ENCODE data around the gene SPATA9.
"Not testable (repeated sequence)": the region's sequence is repeated elsewhere in the genome, so short reads cannot be mapped to it uniquely, and the experiment has no call there.

Gene SPATA9

GRCh38 chr5:95717439-95717838 lies 34.6 kb upstream of the SPATA9 start:
- no peak for DNase-seq (ENCODE audit: low read depth)

DNA sequence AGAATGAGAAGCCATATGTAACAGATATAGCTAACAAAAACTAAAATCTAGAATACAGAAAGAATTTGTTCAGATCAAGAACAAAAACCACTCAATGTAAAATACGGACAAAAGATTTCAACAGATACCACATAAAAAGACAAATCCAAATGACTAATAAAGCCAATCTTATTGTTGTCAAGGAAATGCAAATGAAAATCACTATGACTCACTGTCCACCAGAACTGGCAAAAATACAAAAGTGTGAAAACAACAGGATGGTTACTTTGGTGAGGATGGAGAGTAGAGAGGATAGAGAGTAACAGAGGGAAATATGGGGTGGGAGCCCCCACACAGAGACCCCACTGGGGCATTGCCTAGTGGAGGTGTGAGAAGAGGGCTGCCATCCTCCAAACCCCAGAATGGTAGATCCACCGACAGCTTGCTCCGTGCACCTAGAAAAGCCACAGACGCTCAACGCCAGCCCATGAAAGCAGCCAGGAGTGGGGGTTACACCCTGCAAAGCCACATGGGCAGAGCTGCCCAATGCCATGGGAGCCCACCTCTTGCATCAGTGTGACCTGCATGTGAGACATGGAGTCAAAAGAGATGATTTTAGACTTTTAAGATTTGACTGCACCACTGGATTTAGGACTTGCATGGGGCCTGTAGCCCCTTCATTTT lies 33.1 kb upstream of the SPATA9 start:
- DNase-seq (ENCODE audit: low read depth), result no peak

DNA sequence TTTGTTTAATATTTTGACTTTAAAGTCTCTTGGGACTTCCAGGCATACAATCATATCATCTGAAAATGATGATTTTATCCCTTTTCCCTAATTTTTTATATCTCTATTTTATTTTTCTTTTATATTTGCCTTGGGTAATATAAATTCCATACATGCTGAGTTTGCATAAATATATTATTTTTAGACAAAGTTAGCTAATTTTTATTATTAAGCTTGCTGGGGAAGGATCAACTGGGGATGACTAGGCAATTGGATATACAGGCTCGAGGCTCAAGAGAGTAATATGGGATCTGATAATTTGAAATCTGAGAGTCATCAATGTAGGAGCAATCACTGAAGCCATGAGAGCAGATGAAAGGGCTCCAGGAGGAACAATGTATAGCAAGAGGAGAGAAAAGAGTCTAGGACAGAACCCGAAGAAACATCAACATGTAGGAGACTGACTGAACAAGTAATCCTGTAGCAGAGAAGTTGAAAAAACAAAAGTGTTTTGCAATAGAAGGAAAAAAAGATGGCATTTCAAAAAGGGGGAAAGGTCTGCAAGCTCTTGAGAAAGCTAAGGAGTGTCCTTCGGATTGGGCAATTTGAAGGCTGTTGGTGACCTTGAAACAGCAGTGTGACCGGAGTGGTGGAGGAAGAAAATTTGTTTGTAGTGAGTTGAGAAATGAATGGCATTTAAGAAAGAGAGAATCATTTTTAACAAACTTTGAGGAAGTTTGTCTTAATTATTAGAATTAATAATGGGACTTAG lies 31.3 kb upstream of the SPATA9 start:
- no peak for DNase-seq (ENCODE audit: low read depth)

DNA sequence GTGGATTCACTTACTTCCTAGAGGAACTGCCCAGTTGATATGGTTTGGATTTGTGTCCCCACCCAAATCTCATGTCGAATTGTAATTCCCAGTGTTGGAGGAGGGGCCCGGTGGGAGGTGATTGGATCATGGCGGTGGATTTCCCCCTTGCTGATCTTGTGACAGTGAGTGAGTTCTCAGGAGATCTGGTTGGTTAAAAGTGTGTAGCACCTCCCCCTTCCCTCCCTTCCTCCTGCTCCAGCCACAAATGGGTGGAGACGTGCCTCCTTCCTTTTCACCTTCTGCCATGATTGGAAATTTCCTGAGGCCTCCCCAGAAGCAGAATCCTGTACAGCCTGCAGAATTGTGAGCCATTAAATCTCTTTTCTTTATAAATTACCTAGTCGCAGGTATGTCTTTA lies 30.5 kb upstream of the SPATA9 start:
- DNase-seq (ENCODE audit: low read depth), result not testable (repeated sequence)

GRCh38 chr5:95712347-95712958 lies 29.7 kb upstream of the SPATA9 start:
- DNase-seq (ENCODE audit: low read depth), result no peak

DNA sequence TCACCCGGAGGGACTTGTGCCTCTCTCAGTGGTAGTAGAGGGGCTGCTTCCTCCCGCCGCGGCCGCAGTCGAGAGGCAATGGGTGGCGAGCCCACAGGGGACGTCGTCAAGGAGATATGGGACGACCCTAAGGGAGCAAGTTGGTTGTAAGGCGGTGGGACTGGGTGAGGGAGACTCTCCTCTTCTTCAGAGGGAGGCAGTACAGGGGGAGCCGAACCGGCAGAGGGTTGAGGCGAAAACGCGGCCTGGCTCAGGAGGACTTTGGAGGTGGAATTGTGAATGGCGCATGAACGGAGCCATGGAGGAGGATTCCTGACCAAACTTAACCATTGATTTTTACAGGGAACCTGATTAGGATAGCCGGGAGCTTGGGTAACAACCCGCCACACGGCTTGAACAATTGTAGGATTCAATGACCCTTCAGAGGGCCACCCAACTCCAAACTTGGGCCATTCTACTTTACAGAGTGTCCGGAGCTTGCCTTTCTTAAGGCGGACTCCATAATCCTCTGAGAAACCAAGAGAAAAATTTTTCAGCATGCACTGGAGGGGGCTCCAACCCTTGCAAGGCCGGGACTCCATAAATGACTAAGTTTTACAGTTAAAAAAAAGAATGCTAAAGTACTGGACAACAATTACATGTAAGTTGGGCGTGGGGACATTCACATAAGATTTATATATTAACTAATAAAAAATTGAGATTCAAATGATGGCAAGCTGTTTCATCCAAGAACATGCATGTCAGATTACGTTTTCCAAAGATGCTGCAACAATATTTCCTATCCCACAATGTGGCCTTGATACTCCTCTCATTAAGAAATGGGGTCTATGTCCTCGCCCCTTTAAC lies 28.9 kb upstream of the SPATA9 start:
- DNase-seq (ENCODE audit: low read depth), result no peak

- DNase-seq (ENCODE audit: low read depth), result not testable (repeated sequence)
Measured at GRCh38 chr5:95710651-95711500, 28.1 kb upstream of the SPATA9 start.

DNA sequence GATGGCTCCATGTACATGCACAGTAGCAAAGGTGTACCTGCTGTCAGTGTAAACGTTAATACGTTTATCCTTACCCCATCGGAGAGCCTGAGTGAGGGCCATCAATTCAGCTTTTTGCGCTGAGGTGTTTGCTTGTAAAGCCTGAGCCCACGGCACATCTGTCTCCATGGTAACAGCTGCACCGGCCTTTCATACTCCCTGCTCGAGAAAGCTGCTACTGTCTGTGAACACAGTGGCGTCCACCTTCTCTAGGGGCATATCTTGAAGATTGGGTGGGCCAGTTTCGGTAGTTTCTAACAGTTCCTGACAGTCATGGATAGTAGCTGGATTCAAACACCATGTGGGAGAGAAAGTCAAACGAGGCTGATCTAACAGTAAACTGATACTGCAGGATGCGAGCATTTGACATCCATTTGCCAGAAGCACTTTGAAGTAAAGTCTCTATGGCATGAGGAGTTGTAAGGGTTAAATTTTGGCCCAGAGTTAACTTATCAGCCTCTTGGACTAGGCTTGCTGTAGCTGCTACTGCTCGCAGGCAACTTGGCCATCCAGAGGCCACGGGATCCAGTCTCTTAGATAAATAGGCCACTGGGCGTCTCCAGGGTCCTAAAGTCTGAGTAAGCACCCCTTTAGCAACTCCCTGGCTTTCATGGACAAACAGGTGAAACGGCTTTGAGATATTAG lies 27.3 kb upstream of the SPATA9 start:
- DNase-seq (ENCODE audit: low read depth), result no peak

DNA sequence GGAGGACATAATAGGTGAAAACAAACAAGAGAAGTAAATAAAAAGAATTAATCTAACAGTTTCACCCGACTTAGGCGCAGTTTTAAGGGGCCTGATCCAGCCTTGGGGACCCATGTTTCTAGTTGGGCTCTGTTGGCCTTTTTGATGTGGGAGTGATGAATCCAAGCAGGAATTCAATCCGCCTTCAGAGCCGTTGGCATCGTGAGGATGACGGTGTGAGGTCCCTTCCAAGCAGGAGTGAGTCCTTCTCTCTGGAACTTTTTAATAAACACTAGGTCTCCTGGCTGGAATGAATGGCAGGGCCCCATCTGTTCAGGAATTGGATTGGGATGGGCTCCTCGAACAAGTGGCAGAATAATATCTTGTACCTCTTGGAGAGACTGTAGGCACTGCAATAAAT lies 26.1 kb upstream of the SPATA9 start:
- no peak for DNase-seq (ENCODE audit: low read depth)

DNA sequence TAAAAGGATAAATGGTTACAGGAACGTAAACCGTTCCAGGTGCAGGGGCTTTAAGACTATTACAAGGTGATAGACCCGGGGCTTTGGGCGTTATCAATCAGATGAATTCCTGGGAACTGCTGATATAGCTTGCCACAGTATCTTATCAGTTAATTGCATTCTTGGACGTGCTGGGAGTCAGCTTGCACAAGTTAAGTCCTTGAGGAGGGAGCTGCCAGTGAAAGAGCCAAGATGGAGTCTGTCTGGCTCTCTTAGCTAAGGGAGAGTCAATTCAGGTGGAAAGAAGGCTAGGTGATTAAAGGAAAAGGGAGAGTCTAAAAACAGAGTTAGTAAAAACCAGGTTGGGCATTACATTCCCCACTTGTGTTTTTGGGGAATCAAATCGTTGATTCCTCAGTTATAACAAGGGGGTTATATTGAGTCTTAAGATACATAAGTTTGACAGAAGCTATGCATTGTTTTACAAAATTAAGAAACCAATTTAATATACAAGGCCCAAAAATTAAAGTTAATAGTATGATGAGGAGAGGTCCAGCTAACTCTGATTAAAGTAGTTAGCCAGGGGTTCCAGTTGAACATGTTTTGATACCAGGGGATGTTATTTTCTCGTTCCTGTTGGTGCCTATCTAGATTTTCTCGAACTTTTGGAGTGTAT lies 24.9 kb upstream of the SPATA9 start:
- not testable (repeated sequence) for DNase-seq (ENCODE audit: low read depth)

GRCh38 chr5:95707055-95707454 lies 24.3 kb upstream of the SPATA9 start:
- DNase-seq (ENCODE audit: low read depth), result no peak

- not testable (repeated sequence) for DNase-seq (ENCODE audit: low read depth)
Measured at GRCh38 chr5:95706196-95706595, 23.4 kb upstream of the SPATA9 start.

GRCh38 chr5:95704150-95704549 lies 21.4 kb upstream of the SPATA9 start:
- DNase-seq (ENCODE audit: low read depth), result no peak

DNA sequence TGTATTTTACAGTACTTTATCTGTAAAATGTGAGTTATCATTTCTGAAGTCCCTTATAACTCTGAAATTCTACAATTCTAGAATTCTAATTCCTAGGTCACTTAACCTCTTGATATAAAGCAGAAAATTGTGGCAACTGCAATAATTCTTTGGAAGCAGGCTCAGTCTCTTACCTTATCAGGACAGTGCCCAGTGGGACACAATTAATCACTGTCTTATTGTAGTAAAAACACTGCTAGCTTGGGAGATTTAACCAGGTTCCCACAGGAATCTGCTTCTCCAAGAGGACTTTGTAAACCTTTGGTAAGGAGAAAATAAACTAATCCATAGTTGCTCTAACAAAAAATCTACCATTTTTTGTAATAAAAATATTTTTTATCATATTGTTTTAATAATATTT lies 18.3 kb upstream of the SPATA9 start:
- DNase-seq (ENCODE audit: low read depth), result no peak

GRCh38 chr5:95699337-95699736 lies 16.5 kb upstream of the SPATA9 start:
- no peak for DNase-seq (ENCODE audit: low read depth)

DNA sequence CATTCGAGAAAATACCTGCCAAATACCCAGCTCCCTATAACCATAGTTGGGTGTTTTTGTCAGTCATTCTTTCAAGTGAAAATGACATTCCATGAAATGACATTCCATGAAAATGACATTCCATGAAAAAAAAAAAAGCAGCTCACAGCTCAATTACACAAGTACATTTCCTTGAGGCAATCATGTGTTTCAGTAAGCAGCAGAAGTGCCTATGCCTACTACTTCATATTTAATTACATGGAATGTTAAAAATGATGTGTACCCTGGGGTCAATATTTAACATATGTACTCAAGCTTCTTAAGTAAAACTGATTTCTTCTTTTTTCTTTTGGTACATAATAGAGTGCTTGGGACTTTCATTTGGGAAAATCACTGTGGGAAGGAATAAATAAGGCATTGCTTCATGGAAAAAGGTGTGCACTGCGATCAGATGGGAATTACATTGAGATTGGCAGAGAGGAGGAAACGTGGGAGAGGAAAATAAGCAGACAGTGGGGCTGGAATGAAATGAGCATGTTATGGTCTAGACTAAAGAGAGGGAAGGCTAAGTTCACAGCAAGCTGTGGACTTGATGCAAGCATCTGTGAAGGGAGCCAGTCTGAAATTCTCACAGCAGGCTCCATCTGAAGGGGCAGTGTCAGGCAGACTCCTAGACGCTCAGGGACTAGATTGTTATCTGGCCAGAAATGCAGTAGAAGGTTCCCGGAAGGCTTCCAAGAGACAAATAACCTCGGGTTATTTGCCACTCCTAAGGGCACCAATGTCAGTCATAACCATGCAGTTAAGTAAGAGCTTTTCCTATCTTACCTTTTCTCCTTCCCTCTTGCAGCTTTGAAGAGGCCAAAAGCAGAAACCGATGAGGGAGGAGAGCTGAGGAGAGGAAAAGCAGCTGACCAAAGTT lies 15.2 kb upstream of the SPATA9 start:
- no peak for DNase-seq (ENCODE audit: low read depth)

DNA sequence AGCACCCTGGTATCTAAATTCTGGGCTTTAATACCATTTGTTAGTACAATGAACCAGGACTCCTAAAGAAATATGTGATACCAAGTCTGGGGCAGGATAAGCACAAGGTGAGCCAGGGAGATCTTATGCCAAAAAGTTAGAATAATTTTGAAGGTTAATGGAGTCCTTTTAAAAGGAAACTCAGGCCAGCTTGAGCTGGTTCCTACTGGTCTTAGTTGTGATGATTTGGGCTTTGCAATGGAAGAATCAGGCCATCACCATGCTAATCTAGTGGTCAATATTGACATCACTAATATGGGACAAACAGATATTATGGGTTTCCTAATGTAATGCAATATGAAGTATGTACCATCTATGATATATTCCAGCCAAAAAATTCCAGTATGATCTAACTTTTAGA lies 7.5 kb upstream of the SPATA9 start:
- DNase-seq (ENCODE audit: low read depth), result no peak

- no peak for DNase-seq (ENCODE audit: low read depth)
Measured at GRCh38 chr5:95689680-95690079, 6.9 kb upstream of the SPATA9 start.

DNA sequence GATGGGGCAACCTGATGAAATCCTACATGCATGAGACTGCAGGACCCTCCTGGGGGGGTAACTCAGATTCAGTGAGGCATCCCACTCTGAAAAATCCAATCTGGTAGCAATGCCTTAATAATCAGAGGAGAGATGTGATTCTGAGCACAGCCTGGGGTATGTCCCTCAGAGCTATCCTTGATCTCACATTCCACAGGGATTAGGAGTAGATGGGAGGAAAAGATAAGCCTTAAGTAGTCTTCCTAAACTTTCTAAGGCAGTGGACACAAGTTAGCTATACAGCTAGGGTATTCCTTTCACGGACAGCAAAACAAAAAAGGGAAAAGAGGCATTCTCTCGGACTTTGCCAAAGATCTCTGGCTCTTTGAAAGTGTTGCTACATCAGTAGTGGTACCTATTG lies 3.9 kb upstream of the SPATA9 start:
- no peak for DNase-seq (ENCODE audit: low read depth)

Data from activated T-helper 1 cell treated with Interleukin-2 at 50 U/mL for 16 hours (primary cell).